ENCODE results near the gene STRIT1. TPM values are rescaled to one million over a fixed set of nuclear protein-coding genes. Genes with fewer than 3 reads are reported as not detected.

Gene STRIT1
- total RNA-seq, 1 donor from 2014 or later, result not detected

- no peaks in the 10 kb centered on the region for H3K36me3 ChIP-seq (ENCODE audit: control insufficient read depth, insufficient read depth, low read length)
- no peak for FAIRE-seq
- no peaks in the 10 kb centered on the region for H3K27me3 ChIP-seq (ENCODE audit: control insufficient read depth, insufficient read depth, low read length)
- H3K4me3 ChIP-seq (ENCODE audit: low read depth, low read length), result no peak overlapping the region
- TF ChIP-seq CTCF (IDR thresholded peaks at IDR 0.05; ENCODE audit: insufficient read depth, low read length, severe bottlenecking), result no peak
- DNase-seq (ENCODE audit: low read depth), result no peak
These were observed 34.4 kb upstream of the STRIT1 start for GRCh38 chr3:155327871-155328270.

- H3K27me3 ChIP-seq (ENCODE audit: control insufficient read depth, insufficient read depth, low read length), result no peaks in the 10 kb centered on the region
- H3K4me3 ChIP-seq (ENCODE audit: low read depth, low read length), result no peak overlapping the region
- no peaks in the 10 kb centered on the region for H3K36me3 ChIP-seq (ENCODE audit: control insufficient read depth, insufficient read depth, low read length)
- DNase-seq (ENCODE audit: low read depth), result no peak
- no peak for TF ChIP-seq CTCF (IDR thresholded peaks at IDR 0.05; ENCODE audit: insufficient read depth, low read length, severe bottlenecking)
- no peak for FAIRE-seq
These were observed 33.9 kb upstream of the STRIT1 start for GRCh38 chr3:155327430-155327829.

- H3K36me3 ChIP-seq (ENCODE audit: control insufficient read depth, insufficient read depth, low read length), result no peaks in the 10 kb centered on the region
- DNase-seq (ENCODE audit: low read depth), result peak; percentile 5
- H3K4me3 ChIP-seq (ENCODE audit: low read depth, low read length), result no peak overlapping the region
- H3K27me3 ChIP-seq (ENCODE audit: control insufficient read depth, insufficient read depth, low read length), result no peaks in the 10 kb centered on the region
- FAIRE-seq, result no peak
- TF ChIP-seq CTCF (IDR thresholded peaks at IDR 0.05; ENCODE audit: insufficient read depth, low read length, severe bottlenecking), result no peak
These were observed 33.4 kb upstream of the STRIT1 start for GRCh38 chr3:155326901-155327300.

GRCh38 chr3:155326244-155326643, 32.8 kb upstream of the STRIT1 start:
- no peak overlapping the region for H3K4me3 ChIP-seq (ENCODE audit: low read depth, low read length)
- TF ChIP-seq CTCF (IDR thresholded peaks at IDR 0.05; ENCODE audit: insufficient read depth, low read length, severe bottlenecking), result no peak
- DNase-seq (ENCODE audit: low read depth) (no peak), FAIRE-seq (peak; percentile 47)
- H3K27me3 ChIP-seq (ENCODE audit: control insufficient read depth, insufficient read depth, low read length), result no peaks in the 10 kb centered on the region
- H3K36me3 ChIP-seq (ENCODE audit: control insufficient read depth, insufficient read depth, low read length), result no peaks in the 10 kb centered on the region

GRCh38 chr3:155325263-155325835, 31.9 kb upstream of the STRIT1 start:
- Histone ChIP-seq H3K27me3 (ENCODE audit: control insufficient read depth, insufficient read depth, low read length) (no peaks in the 10 kb centered on the region), H3K4me3 (ENCODE audit: low read depth, low read length) (no peak overlapping the region), H3K36me3 (ENCODE audit: control insufficient read depth, insufficient read depth, low read length) (no peaks in the 10 kb centered on the region)
- no peak for DNase-seq (ENCODE audit: low read depth)
- no peak for FAIRE-seq
- no peak for TF ChIP-seq CTCF (IDR thresholded peaks at IDR 0.05; ENCODE audit: insufficient read depth, low read length, severe bottlenecking)

GRCh38 chr3:155323063-155323666, 29.7 kb upstream of the STRIT1 start:
- Histone ChIP-seq H3K27me3 (ENCODE audit: control insufficient read depth, insufficient read depth, low read length) (no peaks in the 10 kb centered on the region), H3K36me3 (ENCODE audit: control insufficient read depth, insufficient read depth, low read length) (no peaks in the 10 kb centered on the region), H3K4me3 (ENCODE audit: low read depth, low read length) (no peak overlapping the region)
- peak; percentile 76 for DNase-seq (ENCODE audit: low read depth)
- TF ChIP-seq CTCF (IDR thresholded peaks at IDR 0.05; ENCODE audit: insufficient read depth, low read length, severe bottlenecking), result peak; percentile 70
- no peak for FAIRE-seq

All from bronchial epithelial cell (primary cell).